Measurements from ENCODE around the gene MID1. TPM values are rescaled to one million over a fixed set of nuclear protein-coding genes. Genes with fewer than 3 reads are reported as not detected.

Gene MID1
- total RNA-seq, 1 donor from 2014 or later = 31.2 TPM

DNA sequence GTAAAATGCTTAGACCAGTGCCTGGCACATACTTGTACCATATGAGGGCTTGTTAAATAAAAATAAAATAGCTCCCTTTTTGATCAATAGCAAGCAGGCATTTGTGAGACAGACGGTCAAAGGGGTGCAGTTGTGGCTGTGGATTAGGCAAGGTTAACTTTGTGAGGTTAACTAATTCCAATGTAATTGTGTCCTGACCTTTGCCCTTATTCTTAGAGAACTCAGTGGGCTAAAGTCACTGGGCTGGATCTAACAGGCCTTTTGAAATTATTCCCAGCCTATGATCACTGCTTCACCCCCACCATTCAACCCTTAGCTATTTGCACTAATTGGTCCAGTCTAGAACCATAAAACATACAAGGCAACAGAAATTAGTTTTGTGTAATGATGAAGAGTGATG lies 166.4 kb downstream of the MID1 start:
- Mint-ChIP-seq H3K9me3 (ENCODE audit: unreplicated experiment) (no peaks in the 10 kb centered on the region), H3K27ac (ENCODE audit: unreplicated experiment) (no peak overlapping the region), H3K27me3 (ENCODE audit: low read depth, unreplicated experiment) (no peaks in the 10 kb centered on the region), H3K4me3 (ENCODE audit: unreplicated experiment) (no peak overlapping the region), H3K36me3 (ENCODE audit: low read depth, unreplicated experiment) (peaks cover 3% of the 10 kb centered on the region), H3K4me1 (ENCODE audit: low read depth, unreplicated experiment) (peaks cover 5% of the 10 kb centered on the region)
- H3K4me2 ChIP-seq (ENCODE audit: low read length) = no peak overlapping the region
- DNase-seq (ENCODE audit: low read depth) (no peak), FAIRE-seq (peak; percentile 73)
- H3K27ac ChIP-seq (ENCODE audit: low read depth, low read length) = no peak overlapping the region
- no peaks in the 10 kb centered on the region for H3K27me3 ChIP-seq (ENCODE audit: insufficient read depth, low read length)
- no peak for TF ChIP-seq EZH2 (IDR thresholded peaks at IDR 0.05; ENCODE audit: insufficient read depth, low read length)
- no peaks in the 10 kb centered on the region for H4K20me1 ChIP-seq (ENCODE audit: insufficient read depth, low read length)
- no peak overlapping the region for H3K9ac ChIP-seq (ENCODE audit: low read length)
- no peaks in the 10 kb centered on the region for H3K9me3 ChIP-seq (ENCODE audit: insufficient read depth, low read depth, low read length)
- no peak overlapping the region for H3K4me3 ChIP-seq (ENCODE audit: insufficient read depth, low read depth, low read length)
- no peaks in the 10 kb centered on the region for H3K79me2 ChIP-seq (ENCODE audit: insufficient read depth, low read length)
- H2AFZ ChIP-seq (ENCODE audit: low read depth, low read length) = no peak overlapping the region
- H3K36me3 ChIP-seq (ENCODE audit: insufficient read depth, low read length) = peaks cover 5% of the 10 kb centered on the region
- H3K4me1 ChIP-seq (ENCODE audit: insufficient read depth, low read length) = peaks cover 8% of the 10 kb centered on the region

DNA sequence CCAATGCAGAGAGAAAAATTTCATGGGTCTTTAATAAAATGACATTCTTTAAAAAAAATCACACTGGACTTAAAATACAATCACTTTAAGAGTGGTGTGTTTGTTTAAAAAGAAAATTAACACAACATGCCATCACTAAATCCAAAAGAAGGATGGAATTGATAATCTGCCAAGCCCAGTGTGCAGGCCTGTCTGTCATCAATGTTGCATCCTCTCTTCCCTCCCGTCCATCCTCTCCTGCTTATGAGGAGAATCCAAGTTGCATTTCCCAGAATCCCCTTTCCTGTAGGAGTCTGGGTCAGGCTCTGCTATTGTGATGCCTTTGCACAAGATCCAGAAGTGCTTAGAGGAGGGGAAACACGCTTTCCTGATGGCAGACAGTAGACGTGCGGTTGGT lies 169.4 kb downstream of the MID1 start:
- H3K79me2 ChIP-seq (ENCODE audit: insufficient read depth, low read length) = no peaks in the 10 kb centered on the region
- H3K4me1 ChIP-seq (ENCODE audit: insufficient read depth, low read length) = peaks cover 16% of the 10 kb centered on the region
- no peaks in the 10 kb centered on the region for H3K27me3 ChIP-seq (ENCODE audit: insufficient read depth, low read length)
- no peaks in the 10 kb centered on the region for H4K20me1 ChIP-seq (ENCODE audit: insufficient read depth, low read length)
- H3K27me3 Mint-ChIP-seq (ENCODE audit: low read depth, unreplicated experiment) = no peaks in the 10 kb centered on the region
- no peak overlapping the region for H3K4me3 ChIP-seq (ENCODE audit: insufficient read depth, low read depth, low read length)
- H3K36me3 ChIP-seq (ENCODE audit: insufficient read depth, low read length) = peaks cover 5% of the 10 kb centered on the region
- peak overlapping the region; percentile 32 for H3K4me2 ChIP-seq (ENCODE audit: low read length)
- no peak overlapping the region for H2AFZ ChIP-seq (ENCODE audit: low read depth, low read length)
- DNase-seq (ENCODE audit: low read depth) = no peak
- H3K36me3 Mint-ChIP-seq (ENCODE audit: low read depth, unreplicated experiment) = peaks cover 3% of the 10 kb centered on the region
- H3K27ac Mint-ChIP-seq (ENCODE audit: unreplicated experiment) = no peak overlapping the region
- H3K27ac ChIP-seq (ENCODE audit: low read depth, low read length) = peak overlapping the region; percentile 50
- FAIRE-seq = no peak
- TF ChIP-seq EZH2 (IDR thresholded peaks at IDR 0.05; ENCODE audit: insufficient read depth, low read length) = no peak
- TF ChIP-seq, protein P1, sequence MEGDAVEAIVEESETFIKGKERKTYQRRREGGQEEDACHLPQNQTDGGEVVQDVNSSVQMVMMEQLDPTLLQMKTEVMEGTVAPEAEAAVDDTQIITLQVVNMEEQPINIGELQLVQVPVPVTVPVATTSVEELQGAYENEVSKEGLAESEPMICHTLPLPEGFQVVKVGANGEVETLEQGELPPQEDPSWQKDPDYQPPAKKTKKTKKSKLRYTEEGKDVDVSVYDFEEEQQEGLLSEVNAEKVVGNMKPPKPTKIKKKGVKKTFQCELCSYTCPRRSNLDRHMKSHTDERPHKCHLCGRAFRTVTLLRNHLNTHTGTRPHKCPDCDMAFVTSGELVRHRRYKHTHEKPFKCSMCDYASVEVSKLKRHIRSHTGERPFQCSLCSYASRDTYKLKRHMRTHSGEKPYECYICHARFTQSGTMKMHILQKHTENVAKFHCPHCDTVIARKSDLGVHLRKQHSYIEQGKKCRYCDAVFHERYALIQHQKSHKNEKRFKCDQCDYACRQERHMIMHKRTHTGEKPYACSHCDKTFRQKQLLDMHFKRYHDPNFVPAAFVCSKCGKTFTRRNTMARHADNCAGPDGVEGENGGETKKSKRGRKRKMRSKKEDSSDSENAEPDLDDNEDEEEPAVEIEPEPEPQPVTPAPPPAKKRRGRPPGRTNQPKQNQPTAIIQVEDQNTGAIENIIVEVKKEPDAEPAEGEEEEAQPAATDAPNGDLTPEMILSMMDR (IDR thresholded peaks at IDR 0.05; ENCODE audit: insufficient read depth, low read depth, low read length) = no peak
- H3K9me3 ChIP-seq (ENCODE audit: insufficient read depth, low read depth, low read length) = no peaks in the 10 kb centered on the region
- no peak overlapping the region for H3K4me3 Mint-ChIP-seq (ENCODE audit: unreplicated experiment)
- H3K9me3 Mint-ChIP-seq (ENCODE audit: unreplicated experiment) = no peaks in the 10 kb centered on the region
- peaks cover 5% of the 10 kb centered on the region for H3K4me1 Mint-ChIP-seq (ENCODE audit: low read depth, unreplicated experiment)
- peak overlapping the region; percentile 13 for H3K9ac ChIP-seq (ENCODE audit: low read length)

DNA sequence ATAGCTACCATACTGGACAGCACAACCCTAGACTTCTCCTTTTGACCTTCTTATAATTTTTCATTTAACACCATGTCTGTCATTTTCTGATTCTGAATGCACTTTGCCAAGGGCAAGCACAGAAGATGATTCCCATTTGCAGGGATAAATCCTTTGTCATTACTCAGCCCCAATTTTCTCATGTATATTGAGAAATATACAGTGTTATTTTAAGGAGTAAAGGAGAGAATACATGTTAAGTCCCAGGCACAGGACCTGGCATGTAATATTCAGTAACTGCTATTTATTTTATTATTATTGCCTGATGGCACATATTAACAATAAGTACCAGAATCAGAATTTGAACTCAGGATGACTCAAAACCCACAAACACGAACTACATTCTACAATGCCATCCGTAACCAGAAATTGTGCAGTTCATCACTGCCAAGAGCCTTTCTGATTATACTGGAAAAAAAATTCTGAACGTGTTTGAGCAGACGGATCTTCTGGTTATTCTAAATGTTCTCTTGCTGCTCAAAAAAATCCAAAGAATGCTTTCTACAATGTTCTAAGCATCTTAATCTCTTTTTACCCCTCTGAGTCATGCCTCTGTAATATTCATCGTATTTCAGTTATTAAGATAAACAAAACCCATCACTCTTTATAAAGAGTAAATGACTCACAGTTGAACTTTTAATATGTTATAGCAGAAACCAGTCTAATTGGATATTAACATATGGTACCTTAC lies 170.0 kb downstream of the MID1 start:
- FAIRE-seq = peak; percentile 98
- no peak overlapping the region for H3K4me3 Mint-ChIP-seq (ENCODE audit: unreplicated experiment)

More for the DNA sequence above, 170.0 kb downstream of the MID1 start:
- peak; percentile 86 for DNase-seq (ENCODE audit: low read depth)
- no peak for TF ChIP-seq EZH2 (IDR thresholded peaks at IDR 0.05; ENCODE audit: insufficient read depth, low read length)
- TF ChIP-seq, protein P1 (IDR thresholded peaks at IDR 0.05; ENCODE audit: insufficient read depth, low read depth, low read length) = no peak
- Histone ChIP-seq H3K4me2 (ENCODE audit: low read length) (peak overlapping the region; percentile 32), H3K4me1 (ENCODE audit: insufficient read depth, low read length) (peaks cover 16% of the 10 kb centered on the region), H3K79me2 (ENCODE audit: insufficient read depth, low read length) (no peaks in the 10 kb centered on the region), H3K27me3 (ENCODE audit: insufficient read depth, low read length) (no peaks in the 10 kb centered on the region), H3K36me3 (ENCODE audit: insufficient read depth, low read length) (peaks cover 5% of the 10 kb centered on the region), H3K9me3 (ENCODE audit: insufficient read depth, low read depth, low read length) (no peaks in the 10 kb centered on the region), H2AFZ (ENCODE audit: low read depth, low read length) (no peak overlapping the region), H3K9ac (ENCODE audit: low read length) (peak overlapping the region; percentile 13), H4K20me1 (ENCODE audit: insufficient read depth, low read length) (no peaks in the 10 kb centered on the region), H3K4me3 (ENCODE audit: insufficient read depth, low read depth, low read length) (no peak overlapping the region), H3K27ac (ENCODE audit: low read depth, low read length) (peak overlapping the region; percentile 73)
- peaks cover 3% of the 10 kb centered on the region for H3K36me3 Mint-ChIP-seq (ENCODE audit: low read depth, unreplicated experiment)
- H3K4me1 Mint-ChIP-seq (ENCODE audit: low read depth, unreplicated experiment) = peaks cover 5% of the 10 kb centered on the region
- H3K27me3 Mint-ChIP-seq (ENCODE audit: low read depth, unreplicated experiment) = no peaks in the 10 kb centered on the region
- H3K27ac Mint-ChIP-seq (ENCODE audit: unreplicated experiment) = no peak overlapping the region
- H3K9me3 Mint-ChIP-seq (ENCODE audit: unreplicated experiment) = no peaks in the 10 kb centered on the region

Data from astrocyte (in vitro differentiated cells and primary cell).